D721Med (cell line): ENCODE results near the gene WSCD2.

Experiments
- DNase-seq: peaks from one replicate; pipeline ENCODE4 v3.0.0; 2011; ENCODE audit warnings: low spot score; ENCODE audit not compliant: insufficient read length
- FAIRE-seq: peaks from 2 replicates; lab custom pipeline; 2011; peaks lifted over from hg19 to GRCh38; lab: Jason Lieb, UNC
- TF ChIP-seq, protein P1 (sequence below): IDR thresholded peaks from 2 replicates; pipeline ENCODE4 v1.5.1; 2012; ENCODE audit warnings: mild to moderate bottlenecking, control low read depth; ENCODE audit not compliant: insufficient read depth; ENCODE audit errors: missing control alignments

The WSCD2 gene

DNA sequence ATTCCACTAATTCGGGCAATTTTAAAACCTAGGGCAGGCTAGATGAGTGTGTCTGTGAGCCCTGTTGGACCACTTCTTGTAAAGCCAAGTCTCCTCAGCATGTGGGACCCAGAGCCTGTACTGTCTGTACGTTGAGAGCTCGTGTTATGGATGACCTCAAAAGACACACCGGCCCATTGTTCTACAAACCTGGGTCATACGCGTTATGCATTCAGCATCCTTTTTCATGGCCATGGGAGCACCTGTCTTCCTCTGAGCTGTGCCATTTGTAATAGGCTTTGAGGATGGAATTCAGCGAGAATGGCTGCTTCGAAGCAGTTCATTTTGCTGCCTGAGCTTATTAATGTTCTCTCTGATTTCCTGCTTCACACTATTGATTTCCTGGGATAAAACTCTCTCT is 15.0 kb downstream of the WSCD2 start:
- FAIRE-seq (no peak), DNase-seq (no peak)
- TF ChIP-seq, protein P1, sequence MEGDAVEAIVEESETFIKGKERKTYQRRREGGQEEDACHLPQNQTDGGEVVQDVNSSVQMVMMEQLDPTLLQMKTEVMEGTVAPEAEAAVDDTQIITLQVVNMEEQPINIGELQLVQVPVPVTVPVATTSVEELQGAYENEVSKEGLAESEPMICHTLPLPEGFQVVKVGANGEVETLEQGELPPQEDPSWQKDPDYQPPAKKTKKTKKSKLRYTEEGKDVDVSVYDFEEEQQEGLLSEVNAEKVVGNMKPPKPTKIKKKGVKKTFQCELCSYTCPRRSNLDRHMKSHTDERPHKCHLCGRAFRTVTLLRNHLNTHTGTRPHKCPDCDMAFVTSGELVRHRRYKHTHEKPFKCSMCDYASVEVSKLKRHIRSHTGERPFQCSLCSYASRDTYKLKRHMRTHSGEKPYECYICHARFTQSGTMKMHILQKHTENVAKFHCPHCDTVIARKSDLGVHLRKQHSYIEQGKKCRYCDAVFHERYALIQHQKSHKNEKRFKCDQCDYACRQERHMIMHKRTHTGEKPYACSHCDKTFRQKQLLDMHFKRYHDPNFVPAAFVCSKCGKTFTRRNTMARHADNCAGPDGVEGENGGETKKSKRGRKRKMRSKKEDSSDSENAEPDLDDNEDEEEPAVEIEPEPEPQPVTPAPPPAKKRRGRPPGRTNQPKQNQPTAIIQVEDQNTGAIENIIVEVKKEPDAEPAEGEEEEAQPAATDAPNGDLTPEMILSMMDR, result no peak

DNA sequence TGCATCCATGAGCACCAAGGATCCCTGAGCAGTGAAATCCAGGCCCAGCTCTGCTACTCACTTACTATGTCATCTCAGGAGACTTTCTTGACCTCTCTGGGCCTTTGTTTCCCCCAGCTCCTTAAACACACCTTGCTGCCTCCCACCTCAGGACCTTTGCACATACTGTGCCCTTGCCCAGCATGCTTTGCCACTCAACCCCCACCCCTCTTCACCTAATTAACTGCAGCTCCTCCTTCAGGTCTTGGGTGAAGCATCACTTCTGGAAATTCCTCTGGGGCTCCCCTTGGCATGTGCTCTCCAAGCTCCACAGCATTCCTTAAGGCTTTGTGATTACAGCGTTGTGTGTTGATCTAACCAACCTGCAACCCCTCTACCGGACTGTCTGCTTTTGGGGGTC is 15.9 kb downstream of the WSCD2 start:
- TF ChIP-seq, protein P1, result no peak
- DNase-seq, result no peak
- no peak for FAIRE-seq

DNA sequence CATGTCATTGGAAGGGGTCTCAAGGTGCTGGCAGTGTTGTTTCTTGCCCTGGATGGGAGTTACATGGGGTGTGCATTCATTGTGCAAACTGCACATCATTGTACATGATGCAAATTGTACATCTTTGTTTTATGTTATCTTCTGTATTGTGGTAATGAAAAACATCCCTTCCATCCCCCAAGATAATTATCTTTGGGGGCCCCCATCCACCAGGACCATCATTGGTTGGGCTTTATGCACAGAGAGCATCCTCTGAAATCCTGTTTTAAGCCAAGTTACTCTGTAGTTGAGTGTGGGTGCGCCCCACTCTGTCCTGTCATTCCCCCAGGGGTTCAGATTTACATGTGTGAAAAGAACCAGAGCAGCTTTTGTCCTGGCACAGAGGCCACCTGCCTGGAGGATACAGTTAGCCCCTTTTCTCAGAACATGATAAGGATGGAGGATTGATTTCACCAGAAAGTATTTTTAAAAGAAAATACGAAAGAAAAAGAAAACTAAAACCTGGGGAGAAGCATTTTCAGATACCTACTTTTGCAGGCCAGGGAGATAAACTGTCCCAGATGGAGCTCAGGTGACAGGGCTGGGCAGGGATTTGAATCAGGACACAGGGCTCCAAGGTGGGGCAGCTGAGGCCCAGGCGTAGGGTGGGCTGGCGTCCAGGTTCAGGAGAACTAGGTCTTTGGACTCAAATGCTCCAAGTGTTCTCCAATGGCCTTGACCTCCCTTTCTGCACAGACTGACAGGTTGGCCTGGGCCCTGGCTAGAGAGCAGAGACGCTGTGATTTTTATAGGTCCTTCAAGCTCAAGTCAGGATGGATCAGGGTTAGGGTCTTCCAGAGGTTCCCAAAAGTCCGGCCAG is 17.2 kb downstream of the WSCD2 start:
- DNase-seq, result no peak
- FAIRE-seq, result no peak
- TF ChIP-seq, protein P1, result no peak

DNA sequence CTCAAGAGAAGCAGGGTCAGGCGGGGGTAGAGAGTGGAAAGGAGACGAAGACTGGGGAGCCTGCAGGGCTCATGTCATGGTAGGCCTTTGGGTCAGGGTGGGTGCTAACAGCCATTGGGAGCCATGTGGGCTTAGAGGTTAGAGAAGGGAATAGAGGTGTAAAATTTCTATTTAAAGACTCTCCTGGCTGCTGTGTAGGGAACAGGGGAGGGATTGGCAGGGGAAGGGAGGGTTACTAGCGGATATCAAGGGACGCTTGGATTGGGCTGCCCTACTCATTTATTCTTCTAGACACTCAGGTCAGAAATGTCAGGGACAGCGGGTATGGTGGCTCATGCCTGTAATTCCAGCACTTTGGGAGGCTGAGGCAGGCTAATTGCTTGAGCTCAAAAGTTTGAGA is 18.2 kb downstream of the WSCD2 start:
- DNase-seq, result no peak
- FAIRE-seq, result no peak
- TF ChIP-seq, protein P1, result no peak

DNA sequence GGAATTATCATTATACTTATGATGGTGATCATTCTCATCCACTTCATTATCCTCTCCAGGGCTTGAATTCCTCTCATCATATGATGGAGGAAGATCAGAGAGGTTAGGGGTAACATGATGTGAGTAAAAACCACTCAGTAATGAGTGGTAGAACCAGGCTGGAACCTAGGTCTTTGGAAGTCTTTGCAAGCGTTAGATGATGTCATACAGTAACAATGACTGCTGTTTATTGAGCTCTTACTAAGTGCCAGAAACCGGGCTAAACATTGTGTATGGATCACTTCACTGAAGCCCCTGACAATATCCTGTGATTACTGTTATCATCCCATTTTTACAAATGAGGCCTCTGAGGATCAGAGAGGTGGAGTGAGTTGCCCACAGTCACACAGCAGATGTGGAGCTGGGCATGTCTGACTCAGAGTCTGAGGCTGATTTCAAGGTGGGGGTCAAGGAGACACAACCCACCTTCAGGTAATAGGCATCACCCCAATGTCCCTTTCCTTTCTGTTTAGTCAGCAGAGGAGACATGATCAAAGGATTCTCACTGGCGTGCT is 19.5 kb downstream of the WSCD2 start:
- no peak for FAIRE-seq
- DNase-seq, result no peak
- TF ChIP-seq, protein P1, result no peak

DNA sequence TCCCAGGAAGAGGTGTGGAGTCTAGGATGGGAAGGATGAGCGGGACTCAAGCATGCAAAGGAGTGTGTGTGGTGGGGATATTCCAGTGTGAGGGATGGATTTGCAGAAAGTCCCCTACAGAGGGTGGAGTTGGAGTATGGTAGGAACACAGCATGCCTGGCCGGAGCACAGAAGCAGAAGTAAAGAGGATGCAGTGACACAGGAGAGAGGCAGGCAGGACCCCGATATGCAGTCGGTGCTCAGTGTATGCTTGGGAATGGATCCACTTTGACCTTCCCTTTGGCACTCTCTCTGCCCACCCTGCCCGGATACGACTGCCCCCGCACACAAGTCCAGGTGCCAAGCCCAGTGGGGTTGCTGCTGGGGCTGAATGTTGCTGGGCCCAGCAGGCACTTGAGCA is 21.3 kb downstream of the WSCD2 start:
- DNase-seq, result no peak
- TF ChIP-seq, protein P1, result no peak
- no peak for FAIRE-seq

DNA sequence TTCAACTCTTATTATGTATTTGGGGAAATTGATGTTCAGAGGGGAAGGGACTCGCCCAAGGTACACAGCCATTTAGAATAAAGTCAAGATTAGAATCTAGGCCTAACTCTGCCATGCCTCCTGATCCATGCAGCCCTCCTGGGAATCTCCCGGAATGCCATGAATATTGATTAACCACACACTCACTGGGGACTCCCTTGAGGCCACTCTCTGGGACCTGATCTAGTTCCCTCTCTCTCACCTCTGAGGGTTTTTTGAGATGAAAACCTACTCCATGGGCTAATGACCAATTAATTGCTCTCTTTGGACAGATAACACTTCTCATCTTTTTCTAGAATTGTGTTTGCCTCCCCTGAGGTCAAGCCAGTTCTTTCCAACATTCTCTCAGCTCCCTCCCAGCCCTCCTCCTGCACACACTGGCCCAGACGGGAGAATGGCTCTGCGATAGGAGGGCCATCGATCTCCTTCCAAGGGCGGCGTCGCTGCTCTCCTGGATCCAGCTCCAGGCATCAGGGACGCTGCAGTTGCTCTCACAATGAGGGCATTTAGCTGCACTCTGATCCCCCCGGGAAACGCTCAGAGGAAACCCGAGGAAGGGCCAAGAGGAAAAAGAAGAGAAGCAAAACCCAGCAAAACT is 22.6 kb downstream of the WSCD2 start:
- FAIRE-seq, result no peak
- TF ChIP-seq, protein P1, result no peak
- DNase-seq, result no peak
